Parathyroid adenoma (tissue), 2 donors: ENCODE data around the gene THEMIS2.

Experiments used
- H2AFZ ChIP-seq: fragments of 300-600 bp; sonication (generic); one replicate; pipeline ENCODE4 v1.7.0; 2017; ENCODE audit warnings: antibody characterized with exemption, mild to moderate bottlenecking
- H3K27ac ChIP-seq: fragments of 300-600 bp; sonication (generic); one replicate; pipeline ENCODE4 v1.7.0; 2017
- H3K27me3 ChIP-seq: fragments of 300-600 bp; sonication (generic); one replicate; pipeline ENCODE4 v1.7.0; 2017; ENCODE audit warnings: low read length; ENCODE audit not compliant: control insufficient read depth, insufficient read depth
- H3K36me3 ChIP-seq: fragments of 300-600 bp; sonication (generic); one replicate; pipeline ENCODE4 v1.7.0; 2017; ENCODE audit warnings: low read length; ENCODE audit not compliant: control insufficient read depth, insufficient read depth
- H3K4me1 ChIP-seq: fragments of 300-600 bp; sonication (generic); one replicate; pipeline ENCODE4 v1.7.0; 2017; ENCODE audit warnings: control low read depth
- H3K4me2 ChIP-seq: fragments of 300-600 bp; sonication (generic); one replicate; pipeline ENCODE4 v1.7.0; 2017; ENCODE audit warnings: low read length
- H3K4me3 ChIP-seq: fragments of 300-600 bp; sonication (generic); one replicate; pipeline ENCODE4 v1.7.0; 2017; ENCODE audit warnings: low read depth, low read length
- H3K79me2 ChIP-seq: fragments of 300-600 bp; sonication (generic); one replicate; pipeline ENCODE4 v1.7.0; 2017; ENCODE audit warnings: control low read depth
- H3K9ac ChIP-seq: fragments of 300-600 bp; sonication (generic); one replicate; pipeline ENCODE4 v1.7.0; 2017; ENCODE audit warnings: mild to moderate bottlenecking
- H3K9me3 ChIP-seq: fragments of 300-600 bp; sonication (generic); one replicate; pipeline ENCODE4 v1.7.0; 2017; ENCODE audit warnings: low read length; ENCODE audit not compliant: control insufficient read depth
- CTCF ChIP-seq: fragments of 300-600 bp; sonication (generic); IDR thresholded peaks from one replicate; pipeline ENCODE4 v1.7.0; 2017; ENCODE audit warnings: antibody characterized with exemption, mild to moderate bottlenecking
- donor health status: primary hyperparathyroidism.

The THEMIS2 gene

DNA sequence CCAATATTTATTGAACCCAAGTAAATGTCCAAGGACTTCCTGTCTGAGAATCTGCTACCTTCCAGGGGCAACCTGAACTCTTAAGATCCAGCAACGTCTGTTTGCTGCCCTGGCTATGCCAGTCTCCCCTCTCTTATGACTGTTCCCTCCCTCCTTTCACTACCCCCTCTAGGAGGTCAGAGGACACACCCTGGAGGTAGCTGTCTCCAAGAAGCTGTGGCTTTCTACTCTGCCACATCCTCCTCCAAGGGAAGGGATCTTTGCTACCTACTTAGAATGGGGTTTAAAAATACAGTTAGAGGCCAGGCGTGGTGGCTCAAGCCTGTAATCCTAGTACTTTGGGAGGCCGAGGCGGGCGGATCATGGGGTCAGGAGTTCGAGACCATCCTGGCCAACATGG lies 58.8 kb downstream of the THEMIS2 start:
- H3K27ac ChIP-seq, result no peak overlapping the region
- H2AFZ ChIP-seq, result no peak overlapping the region
- no peaks in the 10 kb centered on the region for H3K36me3 ChIP-seq
- H3K4me3 ChIP-seq, result no peak overlapping the region
- H3K9me3 ChIP-seq, result no peaks in the 10 kb centered on the region
- TF ChIP-seq CTCF, result no peak
- H3K27me3 ChIP-seq, result no peaks in the 10 kb centered on the region
- peaks cover 2% of the 10 kb centered on the region for H3K4me1 ChIP-seq
- no peak overlapping the region for H3K4me2 ChIP-seq
- H3K79me2 ChIP-seq, result no peaks in the 10 kb centered on the region
- H3K9ac ChIP-seq, result no peak overlapping the region

GRCh38 chr1:27931759-27932158 lies 59.4 kb downstream of the THEMIS2 start:
- Histone ChIP-seq H3K79me2 (no peaks in the 10 kb centered on the region), H3K4me2 (no peak overlapping the region), H3K36me3 (no peaks in the 10 kb centered on the region), H2AFZ (no peak overlapping the region), H3K27ac (no peak overlapping the region), H3K4me1 (peaks cover 2% of the 10 kb centered on the region), H3K9me3 (no peaks in the 10 kb centered on the region), H3K4me3 (no peak overlapping the region), H3K9ac (no peak overlapping the region), H3K27me3 (no peaks in the 10 kb centered on the region)
- TF ChIP-seq CTCF, result no peak

GRCh38 chr1:27934818-27935549 lies 62.6 kb downstream of the THEMIS2 start, which contains the start of gene SMPDL3B:
TSS of gene SMPDL3B (plus strand) at chr1:27935000. CDS start at chr1:27935184, 184 bp downstream.
- Histone ChIP-seq H2AFZ (peak within 1 kb of the TSS; percentile 75), H3K9ac (no peak within 1 kb of the TSS)

DNA sequence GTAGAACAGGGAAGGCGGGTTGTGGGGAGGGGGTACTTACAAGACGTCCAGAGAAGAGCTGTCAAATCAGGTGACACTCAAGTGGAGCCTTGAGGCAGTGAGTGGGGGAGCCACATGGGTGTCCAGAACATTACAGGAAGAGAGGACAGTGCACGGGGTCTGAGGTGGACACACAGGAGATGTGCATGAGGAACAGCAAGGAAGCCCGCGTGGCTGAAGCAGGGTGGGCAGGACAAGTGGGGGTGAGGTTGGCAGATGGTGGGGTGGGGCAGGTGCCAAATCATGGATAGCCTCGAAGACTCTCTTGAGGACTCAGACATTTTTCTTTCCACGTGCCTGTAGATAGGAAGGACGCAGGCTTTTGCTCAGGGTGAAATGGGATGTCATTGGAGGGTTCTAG lies 63.4 kb downstream of the THEMIS2 start:
- Histone ChIP-seq H2AFZ (no peak overlapping the region), H3K4me3 (no peak overlapping the region), H3K4me1 (peaks cover 2% of the 10 kb centered on the region), H3K4me2 (no peak overlapping the region), H3K79me2 (no peaks in the 10 kb centered on the region), H3K27ac (no peak overlapping the region), H3K27me3 (no peaks in the 10 kb centered on the region), H3K9me3 (no peaks in the 10 kb centered on the region), H3K9ac (no peak overlapping the region), H3K36me3 (no peaks in the 10 kb centered on the region)
- TF ChIP-seq CTCF, result no peak

More at GRCh38 chr1:27934818-27935549, 62.6 kb downstream of the THEMIS2 start, which contains the start of gene SMPDL3B:
- no peak for TF ChIP-seq CTCF
- Histone ChIP-seq H3K79me2 (no peaks in the 10 kb centered on the region), H3K4me1 (peaks cover 2% of the 10 kb centered on the region), H3K27me3 (no peaks in the 10 kb centered on the region), H3K4me2 (peak within 1 kb of the TSS; percentile 76), H3K9me3 (no peaks in the 10 kb centered on the region), H3K27ac (no peak within 1 kb of the TSS), H3K4me3 (peak within 1 kb of the TSS; percentile 41), H3K36me3 (no peaks in the 10 kb centered on the region)
